ENCODE measurements around the gene FANCE.

The FANCE gene

DNA sequence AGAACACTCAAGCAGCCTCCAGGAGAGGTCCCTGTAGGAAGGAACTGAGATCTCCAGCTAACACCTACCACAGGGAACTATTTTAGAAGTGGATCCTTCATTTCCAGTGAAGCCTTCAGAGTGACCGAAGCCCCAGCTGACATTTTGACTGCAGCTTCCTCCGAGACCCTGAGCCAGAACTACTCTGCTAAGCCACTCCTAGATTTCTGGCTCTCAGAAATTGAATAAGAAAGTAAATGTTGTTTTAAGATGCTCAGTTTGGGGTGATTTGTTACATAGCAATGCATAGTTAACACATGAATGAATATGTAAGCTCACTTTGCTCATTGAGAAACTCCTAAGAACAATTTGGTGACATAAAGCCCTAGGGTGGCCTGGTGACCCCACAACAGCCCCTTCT, 55.1 kb downstream of the FANCE start:
- no peak for DNase-seq (ENCODE audit: low spot score)
- no peaks in the 10 kb centered on the region for H3K79me1 ChIP-seq (ENCODE audit: low read depth, low read length)
- H2BK12ac ChIP-seq (ENCODE audit: low read length): no peak overlapping the region
- H3K4me3 ChIP-seq (ENCODE audit: low read length in 2 of 2): no peak overlapping the region
- H2BK5ac ChIP-seq (ENCODE audit: low read length): no peak overlapping the region
- H3K23ac ChIP-seq (ENCODE audit: low read depth, low read length, poor library complexity): no peak overlapping the region
- H3K4me2 ChIP-seq (ENCODE audit: insufficient read depth, low read length, poor library complexity, severe bottlenecking): no peak overlapping the region
- H2BK15ac ChIP-seq (ENCODE audit: low read length): no peak overlapping the region
- H2AK5ac ChIP-seq (ENCODE audit: low read depth, low read length): no peak overlapping the region
- peaks cover 0 to 9% (median 5%) of the 10 kb centered on the region in 3 experiments for H3K27me3 ChIP-seq (ENCODE audit: control insufficient read depth in 3 of 3, insufficient read depth in 3 of 3, low read depth in 1 of 3, low read length in 3 of 3)
- no peak overlapping the region for H4K8ac ChIP-seq (ENCODE audit: low read depth, low read length)
- H2AFZ ChIP-seq (ENCODE audit: low read length): no peak overlapping the region
- no peak overlapping the region for H4K91ac ChIP-seq (ENCODE audit: low read depth, low read length, poor library complexity)
- no CpG with 5 or more reads among the region's 2 CpGs for WGBS, 2 donors (ENCODE audit: extremely low coverage in 2 of 2, insufficient read length in 2 of 2, insufficient replicate concordance in 1 of 2)
- H2BK120ac ChIP-seq (ENCODE audit: low read depth, low read length): no peak overlapping the region
- H3K4me1 ChIP-seq (ENCODE audit: control insufficient read depth in 2 of 2, insufficient read depth in 1 of 2, low read depth in 1 of 2, low read length in 2 of 2): peaks cover 11 to 28% of the 10 kb centered on the region in 2 donors
- H3K9me3 ChIP-seq (replicated peaks in 1 of 2; ENCODE audit: control insufficient read depth in 2 of 2, insufficient read depth in 1 of 2, low read depth in 1 of 2, low read length in 2 of 2): no peaks in the 10 kb centered on the region
- no peak overlapping the region for H3K9ac ChIP-seq (ENCODE audit: low read depth, low read length, poor library complexity)
- no peak overlapping the region for H3K14ac ChIP-seq (ENCODE audit: low read length)
- H3K4ac ChIP-seq (ENCODE audit: low read length): no peak overlapping the region
- H3K36me3 ChIP-seq (replicated peaks in 1 of 2; ENCODE audit: control insufficient read depth in 2 of 2, insufficient read depth in 2 of 2, low read length in 2 of 2): no peaks in the 10 kb centered on the region
- no peak overlapping the region for H3K27ac ChIP-seq (replicated peaks; ENCODE audit: low read length)
- H3K18ac ChIP-seq (ENCODE audit: low read length): no peak overlapping the region

DNA sequence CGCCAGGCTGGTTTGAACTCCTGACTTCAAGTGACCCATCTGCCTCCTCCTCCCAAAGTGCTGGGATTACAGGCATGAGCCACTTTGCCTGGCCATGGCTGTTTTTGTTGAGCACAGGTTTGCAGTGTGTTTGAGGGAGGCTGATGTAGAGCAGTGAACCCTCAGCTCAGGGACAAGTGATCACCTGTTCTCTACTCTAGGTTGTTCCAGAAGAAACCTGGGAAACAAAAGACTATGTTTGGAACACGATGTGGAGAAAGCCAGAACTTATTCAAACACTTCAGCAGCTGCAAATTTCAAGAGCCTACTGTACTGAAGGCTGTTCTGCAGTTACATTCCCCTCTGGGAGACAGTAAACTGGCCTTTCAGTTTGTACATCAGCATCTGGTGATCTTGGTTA, 55.9 kb downstream of the FANCE start:
- Histone ChIP-seq H2BK12ac (ENCODE audit: low read length) (no peak overlapping the region), H3K27ac (replicated peaks; ENCODE audit: low read length) (no peak overlapping the region), H3K14ac (ENCODE audit: low read length) (no peak overlapping the region), H3K18ac (ENCODE audit: low read length) (no peak overlapping the region), H2AK5ac (ENCODE audit: low read depth, low read length) (no peak overlapping the region), H2BK15ac (ENCODE audit: low read length) (no peak overlapping the region), H3K4me3 (ENCODE audit: low read length in 2 of 2) (no peak overlapping the region), H2AFZ (ENCODE audit: low read length) (no peak overlapping the region), H3K27me3 (ENCODE audit: control insufficient read depth in 3 of 3, insufficient read depth in 3 of 3, low read depth in 1 of 3, low read length in 3 of 3) (peaks cover 0 to 9% (median 5%) of the 10 kb centered on the region in 3 experiments), H3K4me2 (ENCODE audit: insufficient read depth, low read length, poor library complexity, severe bottlenecking) (no peak overlapping the region), H3K4me1 (ENCODE audit: control insufficient read depth in 2 of 2, insufficient read depth in 1 of 2, low read depth in 1 of 2, low read length in 2 of 2) (peaks cover 11 to 35% of the 10 kb centered on the region in 2 donors), H2BK120ac (ENCODE audit: low read depth, low read length) (no peak overlapping the region), H4K91ac (ENCODE audit: low read depth, low read length, poor library complexity) (no peak overlapping the region), H3K9me3 (replicated peaks in 1 of 2; ENCODE audit: control insufficient read depth in 2 of 2, insufficient read depth in 1 of 2, low read depth in 1 of 2, low read length in 2 of 2) (no peaks in the 10 kb centered on the region), H3K9ac (ENCODE audit: low read depth, low read length, poor library complexity) (no peak overlapping the region), H3K79me1 (ENCODE audit: low read depth, low read length) (no peaks in the 10 kb centered on the region), H3K23ac (ENCODE audit: low read depth, low read length, poor library complexity) (no peak overlapping the region), H2BK5ac (ENCODE audit: low read length) (no peak overlapping the region), H3K4ac (ENCODE audit: low read length) (no peak overlapping the region), H3K36me3 (replicated peaks in 1 of 2; ENCODE audit: control insufficient read depth in 2 of 2, insufficient read depth in 2 of 2, low read length in 2 of 2) (no peaks in the 10 kb centered on the region), H4K8ac (ENCODE audit: low read depth, low read length) (no peak overlapping the region)
- no CpG with 5 or more reads among the region's 2 CpGs for WGBS, 2 donors (ENCODE audit: extremely low coverage in 2 of 2, insufficient read length in 2 of 2, insufficient replicate concordance in 1 of 2)
- no peak for DNase-seq (ENCODE audit: low spot score)

DNA sequence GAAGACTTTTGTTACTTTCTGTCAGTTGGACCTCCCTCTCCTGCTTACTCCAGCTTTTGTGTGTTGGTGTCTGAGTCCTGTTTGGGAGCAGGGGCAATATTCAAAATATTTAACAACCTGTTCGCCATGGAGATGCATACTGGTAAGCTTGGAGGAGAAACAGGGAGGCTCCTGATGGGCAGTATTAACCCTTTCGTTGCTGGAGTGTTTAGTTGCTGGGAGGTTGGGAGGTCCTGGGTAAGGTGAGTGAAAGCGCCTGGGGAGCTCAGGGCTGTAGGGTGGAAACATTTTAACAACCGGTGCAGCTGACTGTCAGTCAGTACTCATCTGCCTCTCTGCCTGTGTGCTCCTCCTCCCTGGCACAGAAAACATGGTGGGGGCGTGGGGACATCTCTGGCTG, 56.4 kb downstream of the FANCE start:
- peak overlapping the region; percentile 20 for H2AFZ ChIP-seq (ENCODE audit: low read length)
- H2BK15ac ChIP-seq (ENCODE audit: low read length): no peak overlapping the region
- WGBS, 2 donors (ENCODE audit: extremely low coverage in 2 of 2, insufficient read length in 2 of 2, insufficient replicate concordance in 1 of 2): no CpG with 5 or more reads among the region's 5 CpGs
- H3K4ac ChIP-seq (ENCODE audit: low read length): no peak overlapping the region
- H3K9me3 ChIP-seq (replicated peaks in 1 of 2; ENCODE audit: control insufficient read depth in 2 of 2, insufficient read depth in 1 of 2, low read depth in 1 of 2, low read length in 2 of 2): no peaks in the 10 kb centered on the region
- no peak overlapping the region for H4K91ac ChIP-seq (ENCODE audit: low read depth, low read length, poor library complexity)
- H3K9ac ChIP-seq (ENCODE audit: low read depth, low read length, poor library complexity): no peak overlapping the region
- H3K27me3 ChIP-seq (ENCODE audit: control insufficient read depth in 3 of 3, insufficient read depth in 3 of 3, low read depth in 1 of 3, low read length in 3 of 3): peaks cover 0 to 9% (median 5%) of the 10 kb centered on the region in 3 experiments
- H3K4me3 ChIP-seq (ENCODE audit: low read length in 2 of 2): no peak overlapping the region
- H3K36me3 ChIP-seq (replicated peaks in 1 of 2; ENCODE audit: control insufficient read depth in 2 of 2, insufficient read depth in 2 of 2, low read length in 2 of 2): no peaks in the 10 kb centered on the region
- H2BK120ac ChIP-seq (ENCODE audit: low read depth, low read length): no peak overlapping the region
- H3K14ac ChIP-seq (ENCODE audit: low read length): no peak overlapping the region
- H3K18ac ChIP-seq (ENCODE audit: low read length): peak overlapping the region; percentile 68
- H2BK12ac ChIP-seq (ENCODE audit: low read length): no peak overlapping the region
- H2AK5ac ChIP-seq (ENCODE audit: low read depth, low read length): peak overlapping the region; percentile 40
- peaks cover 11 to 35% of the 10 kb centered on the region in 2 donors for H3K4me1 ChIP-seq (ENCODE audit: control insufficient read depth in 2 of 2, insufficient read depth in 1 of 2, low read depth in 1 of 2, low read length in 2 of 2)
- DNase-seq (ENCODE audit: low spot score): no peak
- H4K8ac ChIP-seq (ENCODE audit: low read depth, low read length): no peak overlapping the region
- no peaks in the 10 kb centered on the region for H3K79me1 ChIP-seq (ENCODE audit: low read depth, low read length)
- no peak overlapping the region for H3K27ac ChIP-seq (replicated peaks; ENCODE audit: low read length)
- no peak overlapping the region for H2BK5ac ChIP-seq (ENCODE audit: low read length)
- H3K23ac ChIP-seq (ENCODE audit: low read depth, low read length, poor library complexity): no peak overlapping the region
- no peak overlapping the region for H3K4me2 ChIP-seq (ENCODE audit: insufficient read depth, low read length, poor library complexity, severe bottlenecking)

DNA sequence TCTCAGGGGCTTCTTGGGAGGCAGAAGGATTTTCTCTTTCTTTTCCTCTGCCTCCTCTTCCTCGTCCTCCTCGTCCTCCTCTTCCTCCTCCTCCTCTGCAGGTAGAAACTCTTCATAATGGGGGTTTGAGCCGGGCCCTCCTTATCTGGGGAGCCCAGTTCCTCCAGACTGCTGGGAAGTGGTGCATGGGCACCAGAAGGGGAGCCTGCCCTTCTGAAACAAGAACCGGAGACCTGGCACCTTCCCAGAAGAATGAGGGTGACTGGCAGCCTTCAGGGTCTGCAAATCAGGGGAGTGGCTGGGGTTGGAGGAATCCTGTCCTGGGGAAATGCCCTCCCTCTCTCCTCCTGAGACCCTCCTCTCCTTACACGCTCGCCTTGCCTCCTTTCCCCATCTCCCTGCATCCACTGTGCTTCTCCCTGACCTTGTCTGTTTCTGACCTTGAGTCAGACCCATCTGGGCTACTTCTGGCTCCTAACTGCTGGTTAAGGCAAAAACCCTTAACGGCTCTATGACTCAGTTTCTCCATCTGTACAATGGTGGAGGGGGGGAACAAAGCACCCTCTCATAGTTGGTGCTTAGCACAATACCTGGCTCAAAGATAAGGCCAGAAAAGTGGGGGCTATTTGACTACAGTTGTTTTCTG, 58.9 kb downstream of the FANCE start:
- Histone ChIP-seq H3K4ac (ENCODE audit: low read length) (no peak overlapping the region), H4K91ac (ENCODE audit: low read depth, low read length, poor library complexity) (no peak overlapping the region)
- no peak for DNase-seq (ENCODE audit: low spot score)

More for the DNA sequence above, 58.9 kb downstream of the FANCE start:
- no peak overlapping the region for H3K14ac ChIP-seq (ENCODE audit: low read length)
- no peaks in the 10 kb centered on the region for H3K79me1 ChIP-seq (ENCODE audit: low read depth, low read length)
- no peak overlapping the region for H3K9ac ChIP-seq (ENCODE audit: low read depth, low read length, poor library complexity)
- H2BK15ac ChIP-seq (ENCODE audit: low read length): peak overlapping the region; percentile 96
- H3K4me1 ChIP-seq (ENCODE audit: control insufficient read depth in 2 of 2, insufficient read depth in 1 of 2, low read depth in 1 of 2, low read length in 2 of 2): peaks cover 9 to 29% of the 10 kb centered on the region in 2 donors
- H3K36me3 ChIP-seq (replicated peaks in 1 of 2; ENCODE audit: control insufficient read depth in 2 of 2, insufficient read depth in 2 of 2, low read length in 2 of 2): no peaks in the 10 kb centered on the region
- peak overlapping the region; percentile 44 for H3K4me2 ChIP-seq (ENCODE audit: insufficient read depth, low read length, poor library complexity, severe bottlenecking)
- no peak overlapping the region for H4K8ac ChIP-seq (ENCODE audit: low read depth, low read length)
- H2BK120ac ChIP-seq (ENCODE audit: low read depth, low read length): no peak overlapping the region
- WGBS, 2 donors (ENCODE audit: extremely low coverage in 2 of 2, insufficient read length in 2 of 2, insufficient replicate concordance in 1 of 2): no CpG with 5 or more reads among the region's 7 CpGs
- H3K4me3 ChIP-seq (ENCODE audit: low read length in 2 of 2): no peak overlapping the region
- no peaks in the 10 kb centered on the region for H3K9me3 ChIP-seq (replicated peaks in 1 of 2; ENCODE audit: control insufficient read depth in 2 of 2, insufficient read depth in 1 of 2, low read depth in 1 of 2, low read length in 2 of 2)
- H3K23ac ChIP-seq (ENCODE audit: low read depth, low read length, poor library complexity): no peak overlapping the region
- H2BK12ac ChIP-seq (ENCODE audit: low read length): peak overlapping the region; percentile 89
- peak overlapping the region; percentile 2 for H2AK5ac ChIP-seq (ENCODE audit: low read depth, low read length)
- H2AFZ ChIP-seq (ENCODE audit: low read length): peak overlapping the region; percentile 18
- H3K27ac ChIP-seq (replicated peaks; ENCODE audit: low read length): no peak overlapping the region
- peak overlapping the region; percentile 96 for H3K18ac ChIP-seq (ENCODE audit: low read length)
- peak overlapping the region; percentile 46 for H2BK5ac ChIP-seq (ENCODE audit: low read length)
- peaks cover 0 to 9% (median 5%) of the 10 kb centered on the region in 3 experiments for H3K27me3 ChIP-seq (ENCODE audit: control insufficient read depth in 3 of 3, insufficient read depth in 3 of 3, low read depth in 1 of 3, low read length in 3 of 3)
